Sigmoid colon (tissue), 7 donors: Measurements from ENCODE around the gene POLE. TPM values are rescaled to one million over a fixed set of nuclear protein-coding genes. Genes with fewer than 3 reads are reported as not detected.

Experiments
- DNase-seq: peaks from one replicate; pipeline ENCODE4 v3.0.0-alpha.2; 2019
- H3K27ac ChIP-seq, 4 donors: fragments of 200-600 bp; sonication (generic); one replicate each; pipeline ENCODE4 v1.5.1; 2016 to 2019; ENCODE audit warnings: mild to moderate bottlenecking in 1 of 4
- H3K27me3 ChIP-seq, 3 donors: fragments of 200-600 bp; sonication (generic); one replicate each; pipeline ENCODE4 v1.5.1; 2019; ENCODE audit warnings: mild to moderate bottlenecking in 1 of 3
- H3K36me3 ChIP-seq, 4 donors: fragments of 200-600 bp; sonication (generic); one replicate each; pipeline ENCODE4 v1.5.1; 2016 to 2019
- H3K4me1 ChIP-seq, 4 donors: fragments of 200-600 bp; sonication (generic); one replicate each; pipeline ENCODE4 v1.5.1; 2017 to 2019
- H3K4me3 ChIP-seq, 4 donors: fragments of 200-600 bp; sonication (generic); one replicate each; pipeline ENCODE4 v1.5.1; 2017 to 2019; ENCODE audit warnings: mild to moderate bottlenecking in 2 of 4, moderate library complexity in 1 of 4
- H3K9me3 ChIP-seq, 4 donors: fragments of 200-600 bp in 3 of 4; sonication (generic) in 3 of 4; one replicate each; pipeline versions ENCODE4 v1.5.1 to v1.6.1; 2013 to 2019
- EP300 ChIP-seq, 4 donors: sonication (generic); formaldehyde crosslinking; IDR thresholded peaks; one replicate each; pipeline ENCODE4 v1.6.1; 2017; ENCODE audit warnings: antibody characterized with exemption in 4 of 4
- POLR2A ChIP-seq, 2 donors: fragments of 450-650 bp; IDR thresholded peaks; one replicate each; pipeline ENCODE4 v1.6.1; 2016; ENCODE audit warnings: antibody characterized with exemption in 2 of 2, mild to moderate bottlenecking in 2 of 2, moderate library complexity in 2 of 2
- POLR2AphosphoS5 ChIP-seq, 4 donors: sonication (generic); formaldehyde crosslinking; IDR thresholded peaks; one replicate each; pipeline ENCODE4 v1.6.1; 2017; ENCODE audit warnings: antibody characterized with exemption in 4 of 4
- whole genome bisulfite sequencing, 2 donors: extraction: QIAGEN DNeasy Blood & Tissue Kit; methylation state at CpG; one replicate each; pipeline ENCODE4 v1.1.7; 2013; 5-methylcytosine and 5-hydroxymethylcytosine counted together
- intact Hi-C: fragments of 100-400 bp; cut with DNase I; formaldehyde crosslinking; loops from one replicate; pipeline ENCODE4 v1.15.1; 2023
- polyA plus RNA-seq, 3 donors: library from polyadenylated mRNA; stranded (reverse); fragments of 200-250 nt; gene quantifications; one replicate each; pipeline ENCODE4 v1.2.3, GENCODE V29; 2013
- total RNA-seq, 4 donors: library from RNA; depleted of rRNA; stranded (reverse); fragments of >200 nt; gene quantifications; one replicate each; pipeline ENCODE4 v1.1.0, GENCODE V29; 2016
- TF ChIP-seq, protein P1 (sequence below), 4 experiments: fragments of 450-650 bp in 3 of 4; fragments of 200-600 bp in 1 of 4; IDR thresholded peaks; one replicate each; pipeline ENCODE4 v1.5.1; 2016 to 2019; ENCODE audit warnings: antibody characterized with exemption in 4 of 4, mild to moderate bottlenecking in 3 of 4, moderate library complexity in 2 of 4
- donor health status: healthy with polysubstance abuse.
- donor health status: Bipolar disorder and iron deficiency.
- donor health status: healthy.

Gene POLE
- total and polyA plus RNA-seq, 7 donors: 11.1 to 37.4 (median 32.9) TPM

DNA sequence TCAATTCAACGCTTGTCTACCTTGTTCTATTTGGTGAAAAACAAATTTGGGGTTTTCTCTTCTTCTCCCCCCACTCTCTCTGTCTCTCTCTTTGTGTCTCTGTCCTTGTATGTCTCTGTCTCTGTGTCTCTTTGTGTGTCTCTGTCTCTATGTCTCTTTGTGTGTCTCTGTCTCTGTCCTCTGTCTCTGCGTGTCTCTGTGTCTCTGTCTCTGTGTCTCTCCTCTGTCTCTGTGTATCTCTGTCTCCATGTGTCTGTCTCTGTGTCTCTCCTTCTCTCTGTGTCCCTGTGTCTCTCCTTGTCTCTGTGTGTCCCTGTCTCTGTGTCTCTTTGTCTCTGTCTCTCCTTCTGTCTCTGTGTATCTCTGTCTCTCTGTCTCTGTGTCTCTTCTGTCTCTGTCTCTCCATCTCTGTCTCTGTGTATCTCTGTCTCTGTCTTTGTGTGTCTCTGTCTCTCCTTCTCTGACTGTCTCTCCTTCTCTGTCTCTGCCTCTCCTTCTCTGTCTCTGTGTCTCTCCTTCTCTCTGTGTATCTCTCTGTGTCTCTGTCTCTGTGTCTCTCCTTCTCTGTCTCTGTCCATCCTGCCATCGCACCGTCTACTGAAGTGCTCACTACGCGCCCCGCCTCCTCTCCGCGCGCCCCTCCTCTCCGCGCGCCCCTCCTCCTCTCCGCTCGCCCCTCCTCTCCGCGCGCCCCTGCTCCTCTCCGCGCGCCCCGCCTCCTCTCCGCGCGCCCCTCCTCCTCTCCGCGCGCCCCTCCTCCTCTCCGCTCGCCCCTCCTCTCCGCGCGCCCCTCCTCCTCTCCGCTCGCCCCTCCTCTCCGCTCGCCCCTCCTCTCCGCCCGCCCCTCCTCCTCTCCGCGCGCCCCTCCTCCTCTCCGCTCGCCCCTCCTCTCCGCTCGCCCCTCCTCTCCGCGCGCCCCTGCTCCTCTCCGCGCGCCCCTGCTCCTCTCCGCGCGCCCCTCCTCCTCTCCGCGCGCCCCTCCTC lies 89.5 kb downstream of the POLE start:
- Histone ChIP-seq H3K4me1 (peaks cover 0 to 24% (median 19%) of the 10 kb centered on the region in 4 donors), H3K36me3 (no peaks in the 10 kb centered on the region), H3K9me3 (no peaks in the 10 kb centered on the region), H3K27me3 (peaks cover 4 to 13% (median 4%) of the 10 kb centered on the region in 3 donors), H3K27ac (peak overlapping the region in 3 of 4 donors; percentile 27 to 82 (median 67)), H3K4me3 (peak overlapping the region in 3 of 4 donors; percentile 34 to 55 (median 37))
- no peak for DNase-seq
- intact Hi-C loops: no loop called here
- 3 to 6% methylated on average over 56 to 58 of the region's 58 CpGs for WGBS, 2 donors
- TF ChIP-seq EP300 (IDR thresholded peaks at IDR 0.05): no peak
- no peak for TF ChIP-seq POLR2A (IDR thresholded peaks at IDR 0.05)
- no peak for TF ChIP-seq POLR2AphosphoS5 (IDR thresholded peaks at IDR 0.05)
- TF ChIP-seq, protein P1, sequence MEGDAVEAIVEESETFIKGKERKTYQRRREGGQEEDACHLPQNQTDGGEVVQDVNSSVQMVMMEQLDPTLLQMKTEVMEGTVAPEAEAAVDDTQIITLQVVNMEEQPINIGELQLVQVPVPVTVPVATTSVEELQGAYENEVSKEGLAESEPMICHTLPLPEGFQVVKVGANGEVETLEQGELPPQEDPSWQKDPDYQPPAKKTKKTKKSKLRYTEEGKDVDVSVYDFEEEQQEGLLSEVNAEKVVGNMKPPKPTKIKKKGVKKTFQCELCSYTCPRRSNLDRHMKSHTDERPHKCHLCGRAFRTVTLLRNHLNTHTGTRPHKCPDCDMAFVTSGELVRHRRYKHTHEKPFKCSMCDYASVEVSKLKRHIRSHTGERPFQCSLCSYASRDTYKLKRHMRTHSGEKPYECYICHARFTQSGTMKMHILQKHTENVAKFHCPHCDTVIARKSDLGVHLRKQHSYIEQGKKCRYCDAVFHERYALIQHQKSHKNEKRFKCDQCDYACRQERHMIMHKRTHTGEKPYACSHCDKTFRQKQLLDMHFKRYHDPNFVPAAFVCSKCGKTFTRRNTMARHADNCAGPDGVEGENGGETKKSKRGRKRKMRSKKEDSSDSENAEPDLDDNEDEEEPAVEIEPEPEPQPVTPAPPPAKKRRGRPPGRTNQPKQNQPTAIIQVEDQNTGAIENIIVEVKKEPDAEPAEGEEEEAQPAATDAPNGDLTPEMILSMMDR (IDR thresholded peaks at IDR 0.05): no peak

DNA sequence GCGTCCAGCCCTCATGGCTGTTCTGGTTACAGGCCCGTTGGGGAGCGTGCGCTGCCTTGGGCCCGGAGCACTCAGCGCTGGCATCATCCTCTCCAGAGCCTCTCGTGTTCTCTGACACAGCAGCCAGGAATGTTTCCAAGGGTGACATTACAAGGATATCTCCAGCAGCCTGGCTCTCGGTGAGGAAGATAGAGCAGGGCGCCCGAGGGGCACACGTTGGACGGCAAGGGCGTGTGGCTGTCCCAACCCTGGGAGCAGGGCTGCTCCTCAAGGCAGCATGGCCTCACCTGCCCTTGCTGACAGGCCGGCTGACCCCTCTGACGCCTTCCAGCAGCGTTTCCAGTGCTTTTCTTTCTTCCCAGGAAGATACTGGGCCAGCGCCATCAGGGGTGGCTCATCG lies 91.1 kb downstream of the POLE start:
- intact Hi-C loops: no loop called here
- H3K4me1 ChIP-seq: peaks cover 0 to 23% (median 18%) of the 10 kb centered on the region in 4 donors
- WGBS, 2 donors: 73 to 83% methylated on average over 18 of the region's 18 CpGs
- H3K36me3 ChIP-seq: no peaks in the 10 kb centered on the region
- no peak for TF ChIP-seq EP300 (IDR thresholded peaks at IDR 0.05)
- TF ChIP-seq, protein P1 (IDR thresholded peaks at IDR 0.05): no peak
- no peak for TF ChIP-seq POLR2AphosphoS5 (IDR thresholded peaks at IDR 0.05)
- TF ChIP-seq POLR2A (IDR thresholded peaks at IDR 0.05): no peak
- H3K27ac ChIP-seq: peak overlapping the region in 1 of 4 donors; percentile 23
- no peaks in the 10 kb centered on the region for H3K9me3 ChIP-seq
- H3K4me3 ChIP-seq: no peak overlapping the region
- H3K27me3 ChIP-seq: peaks cover 0 to 9% (median 3%) of the 10 kb centered on the region in 3 donors
- DNase-seq: no peak

DNA sequence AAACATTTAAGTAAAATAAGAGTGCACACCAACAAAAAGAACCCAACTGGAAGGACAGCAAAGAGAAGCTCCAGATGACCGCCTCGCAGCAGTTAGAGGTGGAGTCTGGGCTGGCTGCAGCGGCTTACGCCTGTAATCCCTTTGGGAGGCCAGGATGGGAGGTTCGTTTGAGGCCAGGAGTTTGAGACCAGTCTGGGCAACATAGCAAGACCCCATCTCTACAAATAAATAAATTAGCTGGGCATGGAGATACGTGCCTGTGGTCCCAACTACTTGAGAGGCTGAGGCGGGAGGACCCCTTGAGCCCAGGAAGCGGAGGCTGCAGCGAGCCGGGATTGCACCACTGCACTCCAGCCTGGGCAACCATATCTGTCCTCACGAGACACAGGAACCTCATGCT lies 92.0 kb downstream of the POLE start:
- Histone ChIP-seq H3K36me3 (no peaks in the 10 kb centered on the region), H3K9me3 (no peaks in the 10 kb centered on the region), H3K4me1 (peaks cover 0 to 16% (median 10%) of the 10 kb centered on the region in 4 donors), H3K4me3 (no peak overlapping the region), H3K27me3 (peaks cover 0 to 5% (median 0%) of the 10 kb centered on the region in 3 donors), H3K27ac (no peak overlapping the region)
- TF ChIP-seq, protein P1 (IDR thresholded peaks at IDR 0.05): no peak
- TF ChIP-seq POLR2A (IDR thresholded peaks at IDR 0.05): no peak
- TF ChIP-seq POLR2AphosphoS5 (IDR thresholded peaks at IDR 0.05): no peak
- no peak for TF ChIP-seq EP300 (IDR thresholded peaks at IDR 0.05)
- 82 to 85% methylated on average over 11 of the region's 11 CpGs for WGBS, 2 donors
- intact Hi-C loops: no loop called here
- no peak for DNase-seq

DNA sequence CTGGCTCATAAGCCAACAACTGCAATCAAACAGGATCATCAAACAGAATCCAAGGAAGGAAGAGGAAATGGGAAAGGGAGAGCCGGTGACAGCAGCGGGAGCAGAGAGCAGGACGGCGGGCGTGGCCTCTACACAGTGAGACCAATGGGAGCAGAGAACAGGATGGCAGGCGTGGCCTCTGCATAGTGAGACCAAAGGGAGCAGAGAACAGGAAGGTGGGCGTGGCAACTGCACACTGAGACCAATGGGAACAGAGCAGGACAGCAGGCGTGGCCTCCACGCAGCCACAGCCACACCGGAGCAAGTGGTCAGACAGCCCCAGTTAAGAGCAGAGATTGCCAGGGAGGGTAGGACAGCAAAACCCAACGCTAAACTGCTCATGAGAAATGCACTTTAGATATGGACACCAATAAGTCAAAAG lies 93.2 kb downstream of the POLE start:
- no peaks in the 10 kb centered on the region for H3K36me3 ChIP-seq
- H3K27ac ChIP-seq: no peak overlapping the region
- H3K27me3 ChIP-seq: peaks cover 0 to 5% (median 0%) of the 10 kb centered on the region in 3 donors
- WGBS, 2 donors: 5 to 33% methylated on average over 11 of the region's 11 CpGs
- H3K4me3 ChIP-seq: peak overlapping the region in 2 of 4 donors; percentile 17 to 25
- no peak for TF ChIP-seq EP300 (IDR thresholded peaks at IDR 0.05)
- TF ChIP-seq POLR2A (IDR thresholded peaks at IDR 0.05): no peak
- TF ChIP-seq, protein P1 (IDR thresholded peaks at IDR 0.05): no peak
- no peak for TF ChIP-seq POLR2AphosphoS5 (IDR thresholded peaks at IDR 0.05)
- intact Hi-C loops: no loop called here
- H3K4me1 ChIP-seq: peaks cover 0 to 12% (median 7%) of the 10 kb centered on the region in 4 donors
- peak; percentile 95 for DNase-seq
- no peaks in the 10 kb centered on the region for H3K9me3 ChIP-seq
